ENCODE measurements around the gene SNCG.
"Not testable (repeated sequence)": the region's sequence is repeated elsewhere in the genome, so short reads cannot be mapped to it uniquely, and the experiment has no call there.

Gene SNCG

DNA sequence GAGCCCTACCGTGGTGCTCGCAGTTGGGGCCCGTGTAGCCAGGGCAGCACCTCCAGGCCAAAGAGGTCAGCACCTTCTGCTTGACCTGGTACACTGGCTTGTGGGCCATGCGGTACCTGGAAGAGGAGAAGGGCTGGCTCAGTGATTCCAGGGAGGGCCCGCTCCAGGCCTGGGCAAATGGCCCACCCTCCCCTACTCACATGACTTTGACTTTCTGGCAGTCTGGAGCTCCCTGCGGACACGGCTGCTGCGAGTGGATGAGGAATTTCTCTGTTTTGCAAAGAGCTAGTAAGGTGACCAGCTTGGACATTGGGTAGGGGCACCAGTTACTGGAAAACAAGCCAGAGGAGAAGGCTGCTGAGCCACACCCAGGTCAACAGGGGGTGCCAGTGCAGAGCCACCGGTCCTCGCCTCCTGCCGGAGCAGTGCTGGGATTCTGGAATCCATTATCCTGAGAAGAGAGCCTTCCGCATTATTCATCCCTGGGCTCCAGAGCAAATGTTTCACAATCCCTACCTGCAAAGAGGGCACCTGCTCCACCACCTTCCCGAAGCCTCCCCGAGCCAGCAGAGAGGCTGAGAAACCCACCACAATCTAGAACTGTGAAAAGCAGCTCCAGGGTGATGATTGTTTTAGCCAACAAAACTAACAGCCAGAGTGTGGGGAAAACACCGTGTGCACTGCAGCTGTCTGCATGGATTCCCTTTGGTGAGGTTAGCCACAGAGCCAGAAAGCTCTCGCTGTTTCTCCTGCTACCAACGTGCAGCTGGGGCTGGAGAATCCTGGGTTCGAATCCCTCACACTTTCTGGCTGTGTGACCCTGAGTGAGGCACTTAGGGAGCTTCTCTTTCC lies 12.8 kb upstream of the SNCG start:
- DNase-seq: no peak

GRCh38 chr10:86946213-86947155 lies 11.9 kb upstream of the SNCG start:
- no peak for DNase-seq

DNA sequence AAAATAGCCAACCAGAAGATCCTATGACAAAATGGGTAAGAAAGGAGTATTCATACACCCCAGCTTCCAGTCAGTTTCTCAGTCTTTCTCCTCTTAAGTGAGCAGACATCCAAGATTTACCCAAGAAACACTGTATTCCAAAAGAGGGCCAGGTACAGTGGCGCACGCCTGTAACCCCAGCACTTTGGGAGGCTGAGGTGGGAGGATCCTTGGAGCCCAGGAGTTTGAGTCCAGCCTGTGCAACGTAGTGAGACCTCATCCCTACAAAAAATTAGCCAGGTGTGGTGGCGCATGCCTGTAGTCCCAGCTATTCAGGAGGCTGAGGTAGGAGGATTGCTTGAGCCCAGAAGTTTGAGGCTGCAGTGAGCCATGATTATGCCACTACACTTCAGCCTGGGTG lies 10.6 kb upstream of the SNCG start:
- DNase-seq: not testable (repeated sequence)

GRCh38 chr10:86950349-86950748 lies 8.1 kb upstream of the SNCG start:
- DNase-seq: no peak

DNA sequence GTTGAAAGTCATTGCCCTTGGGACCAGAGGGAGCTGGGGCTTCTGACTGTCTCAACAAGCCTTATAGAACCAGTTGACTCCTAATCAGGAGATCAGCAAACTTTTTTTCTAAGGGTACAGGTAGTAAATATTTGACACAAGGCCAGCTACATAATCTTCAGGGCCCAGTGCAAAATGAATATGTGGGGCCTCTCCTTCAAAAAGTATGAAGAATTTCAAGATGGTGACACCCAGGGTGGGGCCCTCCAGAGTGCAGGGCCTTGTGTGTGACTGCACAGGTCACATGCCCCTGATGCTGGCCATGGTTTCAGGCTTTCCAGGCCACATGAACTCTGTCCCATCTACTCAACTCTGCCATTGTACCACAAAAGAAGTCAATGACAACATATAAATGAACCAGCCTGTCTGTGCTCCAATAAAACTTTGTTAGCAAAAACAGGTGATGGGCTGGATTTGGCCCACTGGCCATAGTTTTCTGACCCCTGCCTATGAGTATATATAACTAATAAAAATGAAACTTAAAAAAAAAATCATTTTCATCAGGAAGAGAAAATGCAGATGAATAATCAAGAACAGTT lies 7.1 kb upstream of the SNCG start:
- DNase-seq: no peak

- DNase-seq: no peak
Measured at GRCh38 chr10:86952106-86952505, 6.3 kb upstream of the SNCG start.

GRCh38 chr10:86952697-86953096 lies 5.7 kb upstream of the SNCG start:
- DNase-seq: not testable (repeated sequence)

- DNase-seq: no peak
Measured at GRCh38 chr10:86953747-86954680, 4.4 kb upstream of the SNCG start.

GRCh38 chr10:86954681-86955500 lies 3.5 kb upstream of the SNCG start:
- DNase-seq: no peak

- DNase-seq: no peak
Measured at GRCh38 chr10:86955501-86956194, 2.8 kb upstream of the SNCG start.

DNA sequence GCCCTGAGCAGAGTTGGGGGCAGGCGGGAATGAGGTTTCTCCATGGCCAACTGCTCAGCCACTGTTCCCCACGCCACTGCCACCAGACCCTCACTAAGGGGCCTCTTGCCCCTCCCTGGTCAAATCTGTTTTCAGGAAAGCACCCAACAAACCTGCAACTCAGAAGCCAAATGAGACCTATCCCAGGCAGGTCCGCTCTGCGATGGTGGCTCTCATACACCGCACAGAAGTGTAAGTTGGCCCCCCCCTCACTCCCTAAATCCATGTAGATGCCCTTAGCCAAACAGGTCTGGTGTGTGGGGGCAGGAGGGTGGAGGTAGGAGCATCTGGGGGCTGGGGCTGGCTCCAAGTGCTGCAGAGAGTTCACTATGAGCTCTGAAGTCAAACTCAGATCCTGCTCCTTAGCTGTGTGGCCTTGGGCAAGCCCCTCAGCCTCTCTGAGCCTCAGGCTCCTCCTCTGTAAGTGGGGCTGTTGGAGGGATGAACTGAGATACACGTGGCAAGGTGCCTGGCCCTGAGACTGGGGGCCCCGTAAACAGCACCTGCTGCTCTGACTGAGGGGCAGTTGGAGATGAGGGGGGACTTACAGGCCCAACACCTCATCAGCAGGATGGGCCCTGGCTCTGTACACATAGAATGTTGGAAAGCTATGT lies 2.1 kb upstream of the SNCG start:
- DNase-seq: no peak

GRCh38 chr10:86956848-86957448 lies 1.5 kb upstream of the SNCG start:
- DNase-seq: no peak

GRCh38 chr10:86957471-86958115 lies 806 bp upstream of the SNCG start, which contains the start of gene MMRN2:
MMRN2 (minus strand) TSS chr10:86957615; CDS start chr10:86957541, 74 bp downstream.
- no peak for DNase-seq

- no peak for DNase-seq
Measured at GRCh38 chr10:86958901-86959736, 720 bp downstream of the SNCG start.

DNA sequence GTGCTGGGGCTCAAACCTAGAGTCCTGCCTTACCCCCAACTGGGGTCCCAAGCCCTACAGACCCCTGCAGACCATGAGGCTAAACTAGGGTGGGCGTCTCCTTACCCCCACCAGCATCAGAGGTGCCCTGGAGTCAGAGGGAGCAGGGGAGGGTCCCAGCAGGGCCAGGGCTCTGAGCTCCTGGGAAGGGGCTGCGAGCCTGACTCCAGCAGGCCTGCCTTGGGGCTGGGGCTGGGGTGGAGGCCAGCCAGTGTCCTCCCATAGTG lies 1.3 kb downstream of the SNCG start:
- DNase-seq: no peak

- peak; percentile 38 for DNase-seq
Measured at GRCh38 chr10:86960003-86960862, 1.8 kb downstream of the SNCG start.

- DNase-seq: no peak
Measured at GRCh38 chr10:86960863-86961434, 2.5 kb downstream of the SNCG start.
